ENCODE data around the gene ZSCAN20. TPM values are rescaled to one million over a fixed set of nuclear protein-coding genes. Genes with fewer than 3 reads are reported as not detected.

Gene ZSCAN20
- polyA plus RNA-seq, 1 donor from 2014 or later = 3.3 TPM

GRCh38 chr1:33515607-33516006, 43.2 kb downstream of the ZSCAN20 start:
- H3K4me3 ChIP-seq (ENCODE audit: low read length) = no peak overlapping the region
- no peaks in the 10 kb centered on the region for H3K9me3 ChIP-seq (ENCODE audit: low read length)
- no peak for TF ChIP-seq EZH2 (IDR thresholded peaks at IDR 0.05; ENCODE audit: borderline replicate concordance, insufficient read depth, low read length, poor library complexity, severe bottlenecking)
- no peak for TF ChIP-seq REST (IDR thresholded peaks at IDR 0.05; ENCODE audit: borderline replicate concordance)
- no peak for TF ChIP-seq POLR2AphosphoS5 (IDR thresholded peaks at IDR 0.05)
- TF ChIP-seq EP300 (conservative IDR thresholded peaks at IDR 0.05; ENCODE audit: poor library complexity, severe bottlenecking) = no peak
- TF ChIP-seq, protein P1, sequence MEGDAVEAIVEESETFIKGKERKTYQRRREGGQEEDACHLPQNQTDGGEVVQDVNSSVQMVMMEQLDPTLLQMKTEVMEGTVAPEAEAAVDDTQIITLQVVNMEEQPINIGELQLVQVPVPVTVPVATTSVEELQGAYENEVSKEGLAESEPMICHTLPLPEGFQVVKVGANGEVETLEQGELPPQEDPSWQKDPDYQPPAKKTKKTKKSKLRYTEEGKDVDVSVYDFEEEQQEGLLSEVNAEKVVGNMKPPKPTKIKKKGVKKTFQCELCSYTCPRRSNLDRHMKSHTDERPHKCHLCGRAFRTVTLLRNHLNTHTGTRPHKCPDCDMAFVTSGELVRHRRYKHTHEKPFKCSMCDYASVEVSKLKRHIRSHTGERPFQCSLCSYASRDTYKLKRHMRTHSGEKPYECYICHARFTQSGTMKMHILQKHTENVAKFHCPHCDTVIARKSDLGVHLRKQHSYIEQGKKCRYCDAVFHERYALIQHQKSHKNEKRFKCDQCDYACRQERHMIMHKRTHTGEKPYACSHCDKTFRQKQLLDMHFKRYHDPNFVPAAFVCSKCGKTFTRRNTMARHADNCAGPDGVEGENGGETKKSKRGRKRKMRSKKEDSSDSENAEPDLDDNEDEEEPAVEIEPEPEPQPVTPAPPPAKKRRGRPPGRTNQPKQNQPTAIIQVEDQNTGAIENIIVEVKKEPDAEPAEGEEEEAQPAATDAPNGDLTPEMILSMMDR (IDR thresholded peaks at IDR 0.05; ENCODE audit: poor library complexity, severe bottlenecking) = no peak
- TF ChIP-seq MXI1 (conservative IDR thresholded peaks at IDR 0.05; ENCODE audit: poor library complexity, severe bottlenecking) = no peak
- no peak overlapping the region for H3K9ac ChIP-seq (ENCODE audit: low read length)
- H3K36me3 ChIP-seq (ENCODE audit: insufficient read depth, low read length) = no peaks in the 10 kb centered on the region
- no peaks in the 10 kb centered on the region for H4K20me1 ChIP-seq (ENCODE audit: insufficient read depth)
- H3F3A ChIP-seq (ENCODE audit: insufficient read depth, low read length, poor library complexity, severe bottlenecking) = no peaks in the 10 kb centered on the region
- H3K4me2 ChIP-seq (ENCODE audit: low read length) = no peak overlapping the region
- H3K27ac ChIP-seq (ENCODE audit: low read length) = no peak overlapping the region
- no peak overlapping the region for H2AFZ ChIP-seq (ENCODE audit: low read depth, low read length)
- H3K79me2 ChIP-seq (replicated peaks; ENCODE audit: insufficient read depth, low read length) = no peaks in the 10 kb centered on the region
- no peaks in the 10 kb centered on the region for H3K27me3 ChIP-seq (ENCODE audit: insufficient read depth, low read depth, low read length)
- H3K9me2 ChIP-seq (ENCODE audit: insufficient read depth, low read length) = no peaks in the 10 kb centered on the region

- TF ChIP-seq RAD21 (conservative IDR thresholded peaks at IDR 0.05) (no peak), POLR2AphosphoS5 (IDR thresholded peaks at IDR 0.05) (no peak), SMC3 (conservative IDR thresholded peaks at IDR 0.05; ENCODE audit: poor library complexity) (no peak), EP300 (conservative IDR thresholded peaks at IDR 0.05; ENCODE audit: poor library complexity, severe bottlenecking) (no peak)
- no peaks in the 10 kb centered on the region for H4K20me1 ChIP-seq (ENCODE audit: insufficient read depth)
- no peak overlapping the region for H3K9ac ChIP-seq (ENCODE audit: low read length)
- no peaks in the 10 kb centered on the region for H3F3A ChIP-seq (ENCODE audit: insufficient read depth, low read length, poor library complexity, severe bottlenecking)
- H3K9me3 ChIP-seq (ENCODE audit: low read length) = no peaks in the 10 kb centered on the region
- H3K79me2 ChIP-seq (replicated peaks; ENCODE audit: insufficient read depth, low read length) = no peaks in the 10 kb centered on the region
- no peaks in the 10 kb centered on the region for H3K36me3 ChIP-seq (ENCODE audit: insufficient read depth, low read length)
- no peak overlapping the region for H3K4me2 ChIP-seq (ENCODE audit: low read length)
- no peak overlapping the region for H2AFZ ChIP-seq (ENCODE audit: low read depth, low read length)
- no peak overlapping the region for H3K27ac ChIP-seq (ENCODE audit: low read length)
- H3K27me3 ChIP-seq (ENCODE audit: insufficient read depth, low read depth, low read length) = no peaks in the 10 kb centered on the region
- H3K4me3 ChIP-seq (ENCODE audit: low read length) = no peak overlapping the region
- H3K9me2 ChIP-seq (ENCODE audit: insufficient read depth, low read length) = no peaks in the 10 kb centered on the region
Measured at GRCh38 chr1:33516428-33516827, 44.0 kb downstream of the ZSCAN20 start.

Data from neural cell (in vitro differentiated cells).